ENCODE measurements around the gene RAI1.
A peak's percentile ranks its signal among the peaks of the same experiment; 100 is the strongest.
"Not testable (repeated sequence)": the region's sequence is repeated elsewhere in the genome, so short reads cannot be mapped to it uniquely, and the experiment has no call there.

Gene RAI1

GRCh38 chr17:17682737-17683680 lies 1.8 kb downstream of the RAI1 start:
- DNase-seq, result peak; percentile 17

GRCh38 chr17:17683710-17684365 lies 2.6 kb downstream of the RAI1 start:
- DNase-seq, result no peak

GRCh38 chr17:17684906-17685774 lies 3.9 kb downstream of the RAI1 start:
- no peak for DNase-seq

DNA sequence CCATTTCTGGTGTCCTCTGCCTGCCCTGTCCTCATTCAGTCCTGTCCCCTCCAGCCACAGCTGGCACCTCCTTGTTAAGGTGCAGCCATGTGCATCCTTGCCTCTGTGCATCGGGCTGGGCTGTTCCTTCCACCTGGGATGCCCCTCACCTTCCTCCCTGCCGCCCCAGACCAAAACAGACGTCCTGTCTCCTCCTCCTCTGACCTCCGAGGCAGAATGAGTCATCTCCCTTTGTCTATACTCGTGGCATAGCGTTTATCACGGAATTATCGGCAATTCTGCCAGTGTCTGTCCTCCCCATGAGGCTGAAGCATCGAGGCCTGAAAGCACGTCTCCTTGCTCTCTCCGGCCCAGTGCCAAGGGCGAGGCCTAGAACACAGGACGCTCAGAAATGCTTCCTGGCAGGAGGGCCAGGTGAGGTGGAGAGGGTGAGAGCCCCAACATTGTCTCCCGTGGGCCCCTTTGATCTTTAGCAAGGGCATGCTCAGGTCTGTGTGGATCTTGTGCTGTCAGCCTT lies 4.6 kb downstream of the RAI1 start:
- peak; percentile 32 for DNase-seq

DNA sequence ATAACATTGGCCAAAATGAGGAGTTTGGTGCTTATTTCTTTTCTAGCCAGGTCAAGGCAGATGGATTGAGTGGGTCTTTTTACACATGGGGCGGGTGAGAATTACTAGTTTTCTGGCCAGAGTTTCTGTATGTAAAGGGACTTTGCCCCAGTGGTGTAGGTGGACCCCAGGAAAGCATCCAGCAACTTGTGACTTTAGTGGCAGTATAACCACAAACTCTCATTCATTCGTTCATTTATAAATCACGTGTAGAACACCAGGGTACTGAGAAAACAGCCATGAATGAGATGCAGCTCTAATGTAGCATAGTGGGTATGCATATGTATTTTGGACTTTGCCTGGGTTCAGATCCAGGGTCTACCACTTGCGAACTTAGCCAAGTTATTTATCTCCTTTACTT lies 8.1 kb downstream of the RAI1 start:
- no peak for DNase-seq

DNA sequence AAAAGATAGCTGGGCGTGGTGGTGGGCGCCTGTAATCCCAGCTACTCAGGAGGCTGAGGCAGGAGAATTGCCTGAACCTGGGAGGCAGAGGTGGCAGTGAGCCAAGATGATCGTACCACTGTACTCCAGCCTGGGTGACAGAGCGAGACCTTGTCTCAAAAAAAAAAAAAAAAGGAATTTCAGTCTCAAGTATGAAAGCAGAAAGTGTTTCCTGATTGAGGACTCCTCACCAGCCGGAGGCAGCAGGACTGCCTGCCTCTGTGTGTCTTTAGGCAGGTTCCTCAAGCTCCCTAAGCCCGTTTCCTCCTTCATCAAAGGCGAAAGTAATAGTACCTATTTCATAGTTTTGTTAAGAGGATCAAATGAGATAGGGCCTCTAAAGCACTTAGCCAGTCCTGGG lies 9.0 kb downstream of the RAI1 start:
- not testable (repeated sequence) for DNase-seq

DNA sequence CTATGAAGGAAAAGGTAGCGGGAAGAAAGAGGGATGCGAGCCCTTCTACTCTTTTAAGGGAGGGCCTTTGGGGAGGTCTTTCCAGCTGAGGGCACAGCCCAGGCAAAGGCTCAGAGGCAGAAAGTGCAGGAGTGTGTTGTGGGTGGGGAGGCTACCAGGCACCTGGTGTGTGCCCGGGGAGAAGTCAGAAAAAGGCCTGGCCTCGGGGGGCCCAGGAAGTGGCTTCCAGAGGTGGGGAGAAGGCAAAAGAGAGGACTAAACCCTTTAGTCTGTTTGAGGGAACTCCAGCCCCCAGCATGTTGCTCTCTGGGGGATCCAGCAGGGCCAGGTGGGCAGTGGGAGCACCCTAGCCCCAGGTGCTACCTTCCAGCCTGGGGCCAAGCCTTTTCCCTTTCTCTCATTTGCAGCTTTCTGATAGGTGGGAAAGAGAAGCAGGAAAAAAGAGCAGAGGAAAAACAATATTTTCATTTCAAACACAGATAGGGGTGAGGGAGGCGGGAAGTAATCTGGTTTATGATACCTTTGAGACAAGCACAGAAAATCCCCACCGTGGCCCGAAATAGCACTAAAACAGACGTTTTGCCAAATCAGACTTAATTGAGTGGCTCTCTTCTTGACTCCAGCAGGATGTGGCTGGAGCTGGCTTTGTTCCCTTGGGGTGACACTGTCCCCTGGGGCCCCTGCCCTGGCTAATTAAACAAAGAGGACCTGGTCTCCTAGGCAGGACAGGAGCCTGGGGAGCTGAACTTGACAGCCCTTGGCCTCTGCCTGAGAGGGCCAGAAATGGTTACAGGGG lies 10.4 kb downstream of the RAI1 start:
- DNase-seq, result no peak

DNA sequence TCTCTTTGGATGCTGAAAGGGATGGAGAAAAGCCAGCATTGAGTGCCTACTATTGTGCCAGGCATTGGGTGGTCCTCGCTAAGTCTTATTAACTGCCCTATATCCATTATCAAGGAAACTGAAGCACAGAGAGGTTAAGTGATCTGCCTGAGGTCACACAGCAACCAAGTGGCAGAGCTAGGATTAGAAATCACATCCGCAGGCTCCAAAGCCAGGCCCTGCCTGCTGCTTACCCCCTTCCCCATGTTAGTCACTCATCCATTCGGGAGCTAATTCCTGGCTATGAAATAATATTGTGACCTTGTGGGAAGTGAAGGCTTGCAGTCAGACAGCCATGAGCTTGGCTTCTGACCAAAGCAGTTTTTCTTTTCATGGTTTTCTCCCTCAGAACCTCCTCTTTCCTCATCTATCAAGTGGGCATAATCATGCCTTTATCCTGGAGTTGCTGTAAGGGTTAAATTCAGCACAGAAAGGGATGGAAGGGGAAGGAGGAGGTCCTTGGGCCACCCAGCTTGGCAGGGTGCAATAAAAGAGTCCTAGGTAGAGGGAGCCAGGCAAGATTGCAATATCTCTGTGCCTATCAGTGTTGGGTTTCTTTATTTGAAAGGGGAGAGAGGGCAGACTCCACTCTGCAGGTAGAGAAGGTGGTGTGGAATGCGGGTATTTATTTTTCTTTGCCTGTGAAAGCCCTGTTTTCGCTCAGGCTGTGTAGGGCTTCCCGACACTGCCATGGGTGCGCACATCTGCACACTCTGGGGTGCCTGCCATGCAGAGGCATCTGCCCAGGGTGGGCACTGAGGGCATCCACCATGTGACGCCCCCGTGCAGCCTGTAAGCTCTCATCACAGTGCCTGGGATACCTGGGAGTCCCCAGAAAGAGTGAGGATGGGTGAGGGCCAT lies 11.3 kb downstream of the RAI1 start:
- no peak for DNase-seq

DNA sequence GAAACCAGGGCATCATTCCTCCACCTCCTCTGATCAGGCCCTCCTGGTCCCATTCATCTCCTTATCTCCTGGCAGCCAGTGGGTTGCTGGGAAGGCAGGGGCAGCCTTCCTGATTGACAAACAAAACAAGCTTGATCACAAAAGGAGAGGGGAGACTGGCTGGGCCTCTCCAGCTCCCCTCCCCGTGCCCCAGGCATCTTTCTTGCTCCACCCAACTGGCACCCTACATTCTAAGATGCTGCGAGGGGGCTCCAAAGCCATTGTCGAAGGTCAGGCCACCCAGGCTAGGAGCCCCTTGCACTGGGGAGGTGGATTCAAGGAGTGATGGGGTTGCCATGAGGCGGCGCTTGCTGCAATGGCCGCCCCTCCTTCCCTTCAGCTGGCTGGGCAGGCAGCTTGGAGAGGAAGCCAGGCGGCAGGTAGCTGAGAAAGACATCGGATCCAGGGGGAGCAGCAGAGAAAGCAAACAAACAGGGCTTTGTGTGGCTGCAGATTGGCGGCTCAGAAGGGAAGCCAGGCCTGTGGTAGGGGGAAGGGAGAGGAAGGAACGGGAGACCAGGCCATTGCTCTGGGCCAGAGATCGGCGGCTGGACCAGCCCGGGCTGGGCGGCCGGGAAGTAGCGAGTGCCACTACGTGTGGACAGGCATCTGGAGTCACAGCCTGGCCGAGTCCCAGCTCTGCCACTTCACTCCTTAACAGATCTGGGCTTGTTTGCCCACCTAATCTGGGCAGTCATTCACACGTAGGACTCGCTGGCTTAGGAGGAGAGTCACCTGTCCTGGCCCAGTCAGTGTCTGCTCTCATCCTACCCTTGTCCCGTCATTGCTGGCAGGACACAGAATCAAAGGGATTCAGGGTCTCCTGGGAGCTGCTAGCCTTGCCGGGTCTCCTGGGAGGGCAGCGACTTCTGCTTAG lies 12.3 kb downstream of the RAI1 start:
- no peak for DNase-seq

DNA sequence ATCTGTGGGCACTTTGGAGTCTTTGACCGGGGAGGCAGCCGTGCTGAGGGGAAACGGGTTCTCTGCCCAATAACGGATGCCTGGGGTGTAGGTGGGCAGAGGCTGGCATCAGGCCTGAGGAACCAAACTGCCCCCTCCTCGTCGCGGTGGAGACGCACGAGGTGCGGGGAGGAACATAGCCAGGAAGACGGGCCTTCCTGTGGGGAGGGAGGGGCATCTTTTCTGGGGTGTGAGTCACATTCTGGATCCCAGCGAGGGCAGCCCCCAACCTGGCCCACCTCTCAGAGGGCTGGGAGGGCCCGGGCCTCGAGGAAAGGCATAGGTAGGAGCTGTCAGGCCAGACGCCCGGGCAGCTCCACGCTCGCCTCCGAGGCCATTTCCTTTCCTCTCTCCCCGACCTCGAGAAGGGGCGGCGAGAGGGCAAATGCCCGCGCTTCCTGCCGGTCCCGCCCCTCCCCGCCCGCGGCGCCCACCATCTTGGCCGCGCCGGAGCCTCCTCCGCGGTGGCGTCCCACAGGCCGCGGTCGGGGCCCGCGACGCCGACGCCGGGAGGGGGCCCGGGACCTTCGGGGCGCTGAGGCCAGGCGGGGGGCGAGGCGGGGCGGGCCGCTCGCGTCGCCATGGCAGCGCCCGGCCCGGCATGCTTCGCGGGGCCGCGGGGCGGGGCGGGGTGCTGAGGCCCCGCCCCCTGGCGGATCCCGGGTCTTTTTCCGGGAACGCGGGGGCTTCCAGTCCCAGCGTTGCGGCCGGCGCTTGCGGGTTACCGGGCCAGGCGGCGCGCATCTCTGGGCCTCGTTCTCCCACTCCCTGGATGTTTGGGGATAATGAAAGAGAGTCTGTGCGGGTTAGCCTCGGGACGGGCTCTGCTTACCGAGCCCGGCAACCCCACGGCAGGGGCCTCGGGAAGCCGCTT lies 13.2 kb downstream of the RAI1 start:
- DNase-seq, result peak; percentile 57

DNA sequence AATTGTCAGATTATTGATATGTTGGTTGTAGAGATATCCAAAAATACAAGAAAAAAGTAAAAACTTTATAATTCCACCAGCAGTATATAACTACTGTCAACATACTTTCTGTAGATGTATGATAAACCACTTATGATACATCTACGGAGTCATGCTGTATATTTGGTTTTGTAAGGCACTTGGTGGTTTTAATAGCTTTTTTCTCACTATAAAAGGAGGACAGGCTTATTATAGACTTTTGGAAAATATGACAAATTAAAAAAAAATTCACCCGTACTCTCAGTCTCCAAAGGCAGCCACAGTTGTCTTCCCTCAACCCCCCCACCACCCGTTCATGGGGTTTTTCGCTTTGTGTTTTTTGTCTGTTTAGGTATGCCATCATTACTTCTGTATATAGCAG lies 14.8 kb downstream of the RAI1 start:
- DNase-seq, result no peak

- no peak for DNase-seq
Measured at GRCh38 chr17:17696882-17697633, 15.8 kb downstream of the RAI1 start.

- DNase-seq, result no peak
Measured at GRCh38 chr17:17698371-17698770, 17.1 kb downstream of the RAI1 start.

- DNase-seq, result no peak
Measured at GRCh38 chr17:17698869-17699351, 17.7 kb downstream of the RAI1 start.

DNA sequence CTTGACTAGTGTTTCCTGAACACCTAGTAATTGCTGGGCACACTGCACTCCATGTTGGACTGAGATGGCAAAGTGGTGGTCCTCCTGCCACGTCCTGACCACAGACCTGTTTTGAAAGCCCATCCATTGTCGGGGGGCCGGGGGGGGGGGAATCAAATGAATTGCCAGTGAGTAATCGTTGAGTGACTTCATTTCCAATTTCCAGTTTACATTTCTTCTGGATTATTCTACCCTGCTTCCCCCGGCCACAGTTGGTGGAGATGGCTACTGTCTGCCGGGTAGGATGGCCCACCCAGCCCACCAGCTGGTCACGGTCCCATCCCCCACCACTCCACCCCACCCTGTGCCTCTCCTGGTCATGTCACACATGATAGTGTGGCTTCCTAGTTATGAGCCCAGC lies 18.2 kb downstream of the RAI1 start:
- no peak for DNase-seq

GRCh38 chr17:17700251-17700969 lies 19.2 kb downstream of the RAI1 start:
- DNase-seq, result no peak

GRCh38 chr17:17701112-17701511 lies 19.9 kb downstream of the RAI1 start:
- DNase-seq, result no peak

All from T1000 (cell line).